Bronchial epithelial cell (primary cell): ENCODE data around the gene AMZ1. TPM values are rescaled to one million over a fixed set of nuclear protein-coding genes. Genes with fewer than 3 reads are reported as not detected.

ENCODE experiments used
- DNase-seq: peaks from one replicate; pipeline ENCODE4 v3.0.0-alpha.2; 2010; ENCODE audit warnings: low read depth
- FAIRE-seq: peaks from 2 replicates; lab custom pipeline; 2011; peaks lifted over from hg19 to GRCh38; lab: Jason Lieb, UNC
- H3K27me3 ChIP-seq: 2 replicates; pipeline ENCODE4 v1.5.1; 2011; ENCODE audit warnings: low read length; ENCODE audit not compliant: control insufficient read depth, insufficient read depth
- H3K36me3 ChIP-seq: 2 replicates; pipeline ENCODE4 v1.5.1; 2011; ENCODE audit warnings: low read length; ENCODE audit not compliant: control insufficient read depth, insufficient read depth
- H3K4me3 ChIP-seq: 2 replicates; pipeline ENCODE4 v1.5.1; 2011; ENCODE audit warnings: mild to moderate bottlenecking, low read depth, low read length, control low read depth
- total RNA-seq: library from RNA; depleted of rRNA; stranded (reverse); fragments of >200 nt; gene quantifications from 2 replicates; pipeline ENCODE4 v1.2.1, GENCODE V29; 2014
- TF ChIP-seq, protein P1 (sequence below): IDR thresholded peaks from 2 replicates; pipeline ENCODE4 v1.5.1; 2011; ENCODE audit warnings: mild to moderate bottlenecking, moderate library complexity, low read length, control low read depth, inconsistent platforms; ENCODE audit not compliant: insufficient read depth, severe bottlenecking

The AMZ1 gene
- total RNA-seq, 1 donor from 2014 or later = not detected

GRCh38 chr7:2716906-2717292 is 28.9 kb downstream of the AMZ1 start:
- TF ChIP-seq, protein P1, sequence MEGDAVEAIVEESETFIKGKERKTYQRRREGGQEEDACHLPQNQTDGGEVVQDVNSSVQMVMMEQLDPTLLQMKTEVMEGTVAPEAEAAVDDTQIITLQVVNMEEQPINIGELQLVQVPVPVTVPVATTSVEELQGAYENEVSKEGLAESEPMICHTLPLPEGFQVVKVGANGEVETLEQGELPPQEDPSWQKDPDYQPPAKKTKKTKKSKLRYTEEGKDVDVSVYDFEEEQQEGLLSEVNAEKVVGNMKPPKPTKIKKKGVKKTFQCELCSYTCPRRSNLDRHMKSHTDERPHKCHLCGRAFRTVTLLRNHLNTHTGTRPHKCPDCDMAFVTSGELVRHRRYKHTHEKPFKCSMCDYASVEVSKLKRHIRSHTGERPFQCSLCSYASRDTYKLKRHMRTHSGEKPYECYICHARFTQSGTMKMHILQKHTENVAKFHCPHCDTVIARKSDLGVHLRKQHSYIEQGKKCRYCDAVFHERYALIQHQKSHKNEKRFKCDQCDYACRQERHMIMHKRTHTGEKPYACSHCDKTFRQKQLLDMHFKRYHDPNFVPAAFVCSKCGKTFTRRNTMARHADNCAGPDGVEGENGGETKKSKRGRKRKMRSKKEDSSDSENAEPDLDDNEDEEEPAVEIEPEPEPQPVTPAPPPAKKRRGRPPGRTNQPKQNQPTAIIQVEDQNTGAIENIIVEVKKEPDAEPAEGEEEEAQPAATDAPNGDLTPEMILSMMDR = no peak
- Histone ChIP-seq H3K27me3 (no peaks in the 10 kb centered on the region), H3K36me3 (peaks cover 3% of the 10 kb centered on the region), H3K4me3 (no peak overlapping the region)
- DNase-seq = no peak
- FAIRE-seq = no peak

DNA sequence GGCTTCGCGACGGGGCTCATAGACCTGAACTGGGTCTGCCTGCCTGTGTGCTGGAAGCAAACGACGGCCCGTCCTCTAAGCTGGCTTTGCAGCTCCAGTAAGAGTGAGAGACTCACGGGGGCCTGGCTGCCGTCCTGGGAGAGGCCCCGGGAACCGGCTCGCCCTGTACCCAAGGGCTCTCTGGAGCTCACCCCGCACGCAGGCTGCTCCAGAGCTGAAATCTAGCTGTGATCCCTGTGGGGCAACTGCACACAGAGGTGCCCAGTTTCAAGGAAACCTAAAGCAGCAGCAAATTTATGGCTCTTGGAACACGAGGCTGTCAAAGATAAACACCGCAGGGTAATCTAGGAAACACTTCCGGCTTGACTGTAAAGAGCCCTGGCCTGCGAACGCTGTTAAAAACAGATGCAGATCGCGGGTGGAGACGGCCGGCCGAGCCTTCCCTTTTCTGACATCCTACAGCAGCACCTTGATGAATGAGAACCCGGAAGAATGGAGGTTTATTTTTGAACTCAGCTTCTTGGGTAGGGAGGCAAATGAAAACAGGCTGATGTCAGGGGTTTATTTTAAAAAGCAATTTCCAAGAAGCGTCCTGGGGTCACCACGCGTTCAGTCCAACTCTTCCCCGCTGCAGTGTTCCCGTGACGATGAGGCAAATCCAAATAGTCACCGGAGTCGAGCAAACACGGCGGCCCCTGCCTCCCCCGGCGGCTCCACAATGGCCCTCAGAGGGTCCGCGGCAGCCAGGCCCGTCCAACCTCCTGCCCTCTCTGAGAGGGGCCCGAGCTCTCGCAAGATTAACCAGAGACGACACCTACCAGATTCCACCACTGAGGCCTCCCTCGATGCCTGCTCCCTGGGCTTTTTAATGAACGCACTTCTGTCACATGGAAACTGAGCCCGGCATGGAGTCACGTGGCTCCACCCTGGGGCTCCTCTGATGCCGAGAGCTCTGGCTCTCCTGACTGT is 29.6 kb downstream of the AMZ1 start:
- DNase-seq = peak; percentile 13
- FAIRE-seq = no peak
- Histone ChIP-seq H3K4me3 (no peak overlapping the region), H3K36me3 (peaks cover 3% of the 10 kb centered on the region), H3K27me3 (no peaks in the 10 kb centered on the region)
- TF ChIP-seq, protein P1 = no peak

GRCh38 chr7:2718296-2718965 is 30.4 kb downstream of the AMZ1 start:
- peaks cover 3% of the 10 kb centered on the region for H3K36me3 ChIP-seq
- H3K27me3 ChIP-seq = no peaks in the 10 kb centered on the region
- DNase-seq (no peak), FAIRE-seq (no peak)
- H3K4me3 ChIP-seq = no peak overlapping the region
- TF ChIP-seq, protein P1 = no peak

GRCh38 chr7:2719007-2719406 is 31.0 kb downstream of the AMZ1 start:
- DNase-seq (no peak), FAIRE-seq (no peak)
- peaks cover 3% of the 10 kb centered on the region for H3K36me3 ChIP-seq
- TF ChIP-seq, protein P1 = peak; percentile 33
- no peaks in the 10 kb centered on the region for H3K27me3 ChIP-seq
- no peak overlapping the region for H3K4me3 ChIP-seq

GRCh38 chr7:2720024-2720423 is 32.0 kb downstream of the AMZ1 start:
- TF ChIP-seq, protein P1 = no peak
- no peak overlapping the region for H3K4me3 ChIP-seq
- no peak for FAIRE-seq

More at GRCh38 chr7:2720024-2720423, 32.0 kb downstream of the AMZ1 start:
- peaks cover 3% of the 10 kb centered on the region for H3K36me3 ChIP-seq
- H3K27me3 ChIP-seq = no peaks in the 10 kb centered on the region
- DNase-seq = no peak
